NCI-H1436 (cell line): ENCODE data around the gene C1QTNF8.

Source experiments
- DNase-seq: peaks from one replicate; lab custom pipeline; 2025; lab: John Stamatoyannopoulos, UW

C1QTNF8 gene, protein sequence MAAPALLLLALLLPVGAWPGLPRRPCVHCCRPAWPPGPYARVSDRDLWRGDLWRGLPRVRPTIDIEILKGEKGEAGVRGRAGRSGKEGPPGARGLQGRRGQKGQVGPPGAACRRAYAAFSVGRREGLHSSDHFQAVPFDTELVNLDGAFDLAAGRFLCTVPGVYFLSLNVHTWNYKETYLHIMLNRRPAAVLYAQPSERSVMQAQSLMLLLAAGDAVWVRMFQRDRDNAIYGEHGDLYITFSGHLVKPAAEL

GRCh38 chr16:1096169-1097082 lies at the start of gene C1QTNF8:
C1QTNF8 (minus strand) TSS chr16:1096244; CDS start chr16:1094922, 1,322 bp downstream.
- no peak for DNase-seq

- no peak for DNase-seq
These were observed 49.5 kb upstream of the C1QTNF8 start for GRCh38 chr16:1145383-1146100.

DNA sequence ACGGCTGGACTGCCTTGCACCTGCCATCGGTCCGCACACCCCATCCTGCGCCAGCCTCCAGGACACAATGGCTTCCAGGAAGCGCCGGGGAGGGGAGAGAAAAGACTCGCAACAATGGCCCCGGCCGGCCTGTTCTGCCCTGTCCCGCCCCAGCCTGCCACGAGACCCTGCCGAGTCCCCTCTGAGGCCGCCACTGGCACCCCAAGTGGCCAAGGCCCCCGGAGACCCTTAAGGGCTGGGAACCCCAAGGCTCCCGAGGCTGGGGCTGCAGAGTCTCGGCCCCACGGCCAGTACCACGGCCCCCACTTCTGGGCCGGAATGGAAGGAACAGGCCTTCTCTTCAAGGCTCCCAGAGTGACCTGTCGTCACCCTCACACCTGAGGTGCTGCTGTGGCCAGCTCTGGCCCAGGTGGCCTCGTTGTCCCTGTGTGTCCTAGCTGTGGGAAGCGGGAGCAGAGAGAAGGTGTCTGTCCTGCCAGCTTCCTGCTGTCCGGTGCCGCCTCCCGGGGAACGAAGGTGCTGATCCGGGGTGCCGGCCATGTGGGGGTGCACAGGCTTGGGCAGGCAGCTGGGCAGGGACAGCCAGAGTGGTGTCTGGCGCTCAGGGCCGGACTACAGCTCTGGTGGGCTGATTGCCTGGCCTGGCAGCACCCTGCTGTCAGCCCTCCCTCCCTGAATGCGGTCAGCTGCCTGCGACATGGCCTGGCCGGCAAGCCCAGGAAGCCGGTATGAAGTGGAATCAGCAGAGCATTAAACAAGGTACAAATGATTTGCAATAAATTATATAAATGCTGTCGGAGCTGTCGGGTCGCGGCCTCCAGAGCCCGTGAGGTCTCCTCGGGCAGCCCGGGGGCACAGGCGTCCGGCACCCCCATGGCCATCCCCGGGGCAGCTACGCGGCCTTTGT lies 48.7 kb upstream of the C1QTNF8 start:
- DNase-seq: no peak

- no peak for DNase-seq
These were observed 47.9 kb upstream of the C1QTNF8 start for GRCh38 chr16:1143761-1144450.

GRCh38 chr16:1142911-1143310 lies 46.9 kb upstream of the C1QTNF8 start:
- no peak for DNase-seq

DNA sequence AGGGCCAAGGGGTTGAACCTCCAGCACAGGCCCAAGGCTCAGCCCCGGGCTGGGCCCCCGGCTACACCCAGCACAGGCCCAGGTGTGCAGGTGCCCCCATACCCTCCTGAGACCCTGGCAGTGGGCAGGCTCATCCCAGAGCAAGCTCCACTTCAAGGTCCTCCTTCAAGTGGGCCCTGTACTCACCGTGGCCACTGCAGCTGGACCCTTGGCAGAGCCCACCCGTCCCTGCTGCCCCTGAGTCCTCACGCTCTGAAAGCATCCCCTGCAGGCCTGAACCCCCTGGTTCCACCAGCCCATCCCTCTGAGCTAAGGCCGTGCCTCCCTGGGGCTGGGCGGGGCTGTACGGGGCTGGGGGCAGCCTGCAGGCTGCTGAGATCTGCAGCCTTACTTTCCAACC lies 45.7 kb upstream of the C1QTNF8 start:
- DNase-seq: no peak

DNA sequence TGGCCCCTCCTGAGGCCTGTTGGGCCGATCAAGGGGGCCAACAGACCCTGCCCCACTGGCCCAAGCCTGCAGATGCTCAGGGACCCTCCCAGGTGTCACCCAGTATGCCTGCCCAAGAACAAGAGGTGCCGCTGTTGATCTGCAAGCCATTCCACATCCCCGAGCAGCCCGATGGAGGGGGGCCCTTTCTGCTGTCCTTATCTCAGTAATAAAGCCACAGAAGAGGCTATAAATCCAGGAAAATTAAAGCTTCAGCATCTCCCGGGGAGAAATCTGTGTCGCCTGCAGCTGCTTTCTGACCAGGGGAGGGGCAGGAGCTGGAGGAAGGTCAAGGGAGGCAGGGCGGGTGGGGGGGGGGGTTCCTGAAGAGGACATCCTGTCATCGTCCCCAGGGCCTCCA lies 45.1 kb upstream of the C1QTNF8 start:
- DNase-seq: no peak

- DNase-seq: no peak
These were observed 44.6 kb upstream of the C1QTNF8 start for GRCh38 chr16:1140582-1141162.

GRCh38 chr16:1137604-1138003 lies 41.6 kb upstream of the C1QTNF8 start:
- no peak for DNase-seq

DNA sequence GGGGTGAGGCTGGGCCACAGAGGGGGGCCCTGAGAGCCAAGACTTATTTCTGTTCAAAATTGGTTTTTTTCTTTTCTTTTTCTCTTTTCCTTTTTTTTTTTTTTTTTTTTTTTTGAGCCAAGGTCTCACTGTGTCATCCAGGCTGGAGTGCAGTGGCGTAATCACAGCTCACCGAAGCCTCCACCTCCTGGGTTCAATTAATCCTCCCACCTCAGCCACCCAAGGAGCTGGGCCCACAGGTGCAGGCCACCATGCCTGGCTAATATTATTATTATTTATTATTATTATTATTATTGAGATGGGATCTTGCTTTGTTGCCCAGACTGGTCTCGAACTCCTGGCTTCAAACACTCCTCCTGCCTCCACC lies 39.4 kb upstream of the C1QTNF8 start:
- DNase-seq: no peak

DNA sequence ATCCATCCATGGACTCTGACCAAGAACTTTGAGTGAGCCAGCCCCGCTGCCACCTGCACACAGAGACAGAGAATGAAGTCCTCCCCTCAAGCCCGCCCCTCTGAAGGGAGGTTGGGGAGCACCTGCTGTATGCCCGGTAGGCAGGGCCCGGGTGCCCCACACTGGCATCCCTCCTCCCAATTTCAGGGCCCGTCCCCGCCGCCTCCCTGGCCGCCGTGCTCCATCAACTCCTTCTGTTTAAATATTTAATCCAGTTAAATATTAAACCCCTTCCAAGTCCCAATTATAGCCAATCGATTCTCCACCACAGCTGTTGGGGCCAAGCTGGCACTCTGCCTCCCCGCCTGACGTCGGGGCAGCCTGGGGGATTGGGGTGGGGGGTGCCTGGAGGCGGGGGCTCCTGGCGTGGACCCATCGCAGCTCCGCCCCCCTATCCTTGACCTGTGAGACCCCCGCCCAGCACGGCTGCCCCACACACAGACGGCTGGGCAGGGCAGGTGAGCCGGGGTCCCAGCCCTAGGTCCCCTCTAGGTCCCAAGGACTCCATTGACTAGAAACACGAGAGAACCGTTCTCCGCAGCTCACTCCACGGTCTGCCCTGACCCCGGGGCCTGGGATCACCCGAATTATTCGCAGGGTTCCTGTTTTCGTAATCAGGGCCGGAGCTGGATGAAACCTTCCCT lies 38.9 kb upstream of the C1QTNF8 start:
- no peak for DNase-seq

DNA sequence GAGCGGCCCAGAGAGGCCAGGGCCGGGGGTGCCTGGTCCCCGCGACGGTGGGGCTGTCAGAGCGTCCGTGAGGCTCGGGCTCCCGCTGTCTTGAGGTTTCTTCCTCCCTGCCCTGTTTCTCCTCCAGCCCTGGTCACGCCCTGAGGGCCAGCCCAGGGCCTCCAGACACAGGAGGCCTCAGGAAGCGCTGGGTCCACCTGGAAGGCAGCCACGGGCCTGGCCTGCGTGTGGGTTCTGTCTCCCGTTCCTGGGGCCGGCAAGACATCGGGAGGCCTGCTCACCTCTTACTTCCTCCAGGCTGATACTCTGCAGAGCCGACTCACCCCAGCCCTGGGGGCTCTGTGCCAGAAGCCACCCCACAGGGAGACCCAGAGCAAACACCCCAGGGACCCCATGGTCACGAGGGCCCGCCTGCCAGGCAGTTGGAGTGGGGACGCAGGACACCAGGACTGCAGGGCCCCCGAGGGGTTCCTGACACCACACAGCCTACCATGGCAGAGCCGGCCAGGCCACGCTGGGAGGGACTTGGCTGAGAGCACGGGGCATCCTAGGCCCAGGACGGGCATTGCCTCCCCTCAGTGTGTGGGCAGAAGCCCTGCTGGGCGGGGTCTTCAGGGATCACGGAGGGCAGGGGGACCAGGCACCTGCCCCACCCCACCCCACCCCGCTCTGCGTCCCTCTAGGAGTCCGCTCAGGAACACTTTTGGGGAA lies 37.9 kb upstream of the C1QTNF8 start:
- no peak for DNase-seq

DNA sequence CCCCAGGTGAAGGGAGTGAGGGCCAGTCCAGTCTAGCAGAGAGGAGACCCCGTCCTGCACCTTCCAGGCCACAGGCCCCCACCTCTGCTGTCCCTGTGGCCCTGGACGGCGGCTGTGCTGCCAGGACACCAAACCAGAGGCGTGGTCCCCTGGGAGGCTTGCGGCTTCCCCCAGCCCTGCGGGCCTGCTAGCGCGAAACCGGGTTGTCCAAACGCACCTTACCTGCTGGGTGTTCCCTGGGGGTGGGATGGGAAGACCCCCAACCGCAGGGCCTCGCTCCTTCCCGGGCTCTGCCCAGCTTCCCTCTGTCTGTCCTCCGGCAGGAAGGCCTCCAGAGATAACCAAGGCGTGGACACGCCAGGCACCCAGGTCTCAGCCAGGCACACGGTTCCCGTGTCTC lies 37.2 kb upstream of the C1QTNF8 start:
- DNase-seq: no peak

- no peak for DNase-seq
These were observed 36.4 kb upstream of the C1QTNF8 start for GRCh38 chr16:1132431-1132830.

DNA sequence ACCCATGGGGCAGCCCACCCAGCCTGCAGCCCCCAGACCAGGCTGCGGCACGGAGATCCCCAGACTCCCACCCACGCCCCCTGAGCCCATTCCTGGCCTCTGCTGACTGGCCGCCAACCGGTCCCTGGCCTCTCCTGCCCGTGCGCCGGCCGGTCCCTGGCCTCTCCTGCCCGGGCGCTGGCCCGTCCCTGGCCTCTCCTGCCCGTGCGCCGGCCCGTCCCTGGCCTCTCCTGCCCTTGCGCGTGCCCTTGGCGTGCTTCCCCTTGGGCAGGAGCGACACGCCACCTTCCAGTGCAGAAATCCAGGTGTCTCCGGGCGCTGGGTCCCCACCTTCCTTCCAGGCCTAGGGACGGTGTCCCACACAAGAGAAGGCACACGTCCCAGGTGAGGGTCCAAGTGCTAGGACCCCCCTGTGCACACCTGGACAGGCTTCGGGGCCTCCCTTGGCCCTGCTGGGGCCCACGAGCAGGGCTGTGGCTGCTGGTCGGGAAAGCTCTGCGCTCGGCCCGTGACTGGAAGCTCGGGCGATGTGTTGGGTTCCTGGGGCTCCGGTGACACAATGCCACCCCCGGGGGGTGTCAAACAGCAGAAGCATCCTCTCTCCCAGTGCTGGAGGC lies 35.4 kb upstream of the C1QTNF8 start:
- DNase-seq: no peak

GRCh38 chr16:1130382-1130781 lies 34.3 kb upstream of the C1QTNF8 start:
- no peak for DNase-seq

DNA sequence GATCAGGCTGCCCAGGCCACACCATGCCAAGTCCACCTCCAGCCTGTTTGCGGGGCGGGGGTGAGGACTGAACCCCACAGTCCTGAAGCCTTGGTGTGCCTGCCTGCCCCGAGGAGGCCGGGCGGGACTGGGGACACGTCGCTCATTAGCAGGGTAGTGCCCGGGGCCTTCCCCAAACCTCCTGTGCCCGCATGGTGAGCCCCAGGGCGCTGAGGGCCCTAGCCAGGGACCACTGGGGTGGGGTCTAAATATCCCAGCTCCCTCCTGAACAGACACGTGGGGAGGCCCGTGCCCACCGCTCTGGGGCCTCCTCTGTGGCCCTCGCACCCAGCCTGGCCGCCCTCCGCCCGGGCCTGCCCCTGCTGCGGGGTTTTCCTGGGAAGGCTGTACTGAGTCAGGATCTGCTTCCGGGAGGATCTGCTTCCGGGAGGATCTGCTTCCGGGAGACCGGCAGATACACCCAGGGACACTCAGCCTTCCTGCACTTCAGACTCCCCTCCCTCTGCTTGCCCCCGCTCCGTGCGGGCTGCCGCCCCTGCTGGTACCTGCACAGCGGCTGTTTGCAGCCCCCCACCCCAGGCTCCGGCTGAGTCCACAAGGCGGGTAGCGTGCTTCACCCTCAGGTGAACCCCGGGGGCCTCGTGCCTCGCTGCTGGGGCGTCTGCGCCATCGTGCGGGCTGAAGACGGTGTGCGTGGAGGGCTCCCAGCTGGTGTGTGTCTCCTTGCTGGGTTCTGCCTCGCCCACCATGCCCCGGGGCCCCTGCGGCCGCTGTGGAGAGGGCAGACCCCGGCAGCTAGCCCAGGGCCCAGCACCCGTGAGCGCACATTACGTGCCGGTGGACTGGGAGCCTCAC lies 33.3 kb upstream of the C1QTNF8 start:
- no peak for DNase-seq
